A549 (cell line): ENCODE results near the gene TRMT2A. TPM values are rescaled to one million over a fixed set of nuclear protein-coding genes. Genes with fewer than 3 reads are reported as not detected.

Experiments
- ATAC-seq, 2 experiments: fragments of 200-7000 bp in 1 of 2; fragments of >200 bp in 1 of 2; cut with Nextera tagmentation in 1 of 2; cut with Tn5 transposase in 1 of 2; 3 replicates each; pipeline versions ENCODE4 v1.8.0 to v1.9.1; 2018 to 2020; ENCODE audit warnings: mild to moderate bottlenecking in 1 of 2, moderate library complexity in 1 of 2
- CTCF ChIA-PET: fragments of 300-600 bp; sonication (Branson Sonifier 250); formaldehyde crosslinking; extraction: SDS; loops from one replicate; lab custom pipeline; 2021; ENCODE audit warnings: antibody characterized with exemption, inconsistent platforms; lab: Yijun Ruan, JAX
- POLR2A ChIA-PET: fragments of 350-600 bp; formaldehyde crosslinking; extraction: SDS; loops from one replicate; lab custom pipeline; 2021; ENCODE audit warnings: antibody characterized with exemption, inconsistent platforms; lab: Yijun Ruan, JAX
- DNase-seq, 2 experiments: peaks; one replicate each; pipeline versions ENCODE4 v3.0.0 to v3.0.0-alpha.2; 2011 to 2016; ENCODE audit warnings: low read depth in 1 of 2, low spot score in 1 of 2
- FAIRE-seq: peaks from 2 replicates; lab custom pipeline; 2011; peaks lifted over from hg19 to GRCh38; lab: Jason Lieb, UNC
- H3K27ac ChIP-seq, 2 experiments: fragments of >200 bp; sonication (Bioruptor Twin); formaldehyde crosslinking; 3 replicates each; pipeline ENCODE4 v1.5.1; 2016 to 2017
- H3K4me1 ChIP-seq: fragments of >200 bp; sonication (Bioruptor Twin); formaldehyde crosslinking; 3 replicates; pipeline ENCODE4 v1.6.1; 2016
- H3K4me2 ChIP-seq: fragments of >200 bp; sonication (Bioruptor Twin); formaldehyde crosslinking; 3 replicates; pipeline ENCODE4 v1.6.1; 2016
- H3K4me3 ChIP-seq: fragments of >200 bp; sonication (Bioruptor Twin); formaldehyde crosslinking; 3 replicates; pipeline ENCODE4 v1.5.1; 2016
- H3K9me3 ChIP-seq: fragments of >200 bp; sonication (Bioruptor Twin); formaldehyde crosslinking; 3 replicates; pipeline ENCODE4 v1.6.1; 2016
- FOSB ChIP-seq: fragments of 250-450 bp; sonication (Bioruptor Pico); IDR thresholded peaks from 2 replicates; pipeline ENCODE4 v1.5.0; 2020; ENCODE audit warnings: mild to moderate bottlenecking, moderate library complexity
- HOXA7 ChIP-seq: fragments of 250-450 bp; sonication (Bioruptor Pico); IDR thresholded peaks from 2 replicates; pipeline ENCODE4 v1.5.0; 2020; ENCODE audit warnings: mild to moderate bottlenecking, moderate library complexity
- MYC ChIP-seq: IDR thresholded peaks from 2 replicates; pipeline ENCODE4 v1.6.1; 2012; ENCODE audit warnings: mild to moderate bottlenecking, inconsistent platforms, low read length, improper control_type of control experiment, borderline replicate concordance
- REST ChIP-seq: fragments of 200-600 bp; sonication (generic); IDR thresholded peaks from 2 replicates; pipeline ENCODE4 v1.6.1; 2016; ENCODE audit warnings: antibody characterized with exemption, mild to moderate bottlenecking, moderate library complexity
- WGBS: methylation state at CpG from one replicate; pipeline ENCODE4 v1.1.6; 2017; ENCODE audit errors: missing lambda C conversion rate; 5-methylcytosine and 5-hydroxymethylcytosine counted together
- polyA plus RNA-seq, 4 experiments: library from polyadenylated mRNA; depleted of rRNA in 3 of 4; stranded (reverse); fragments of >200 nt; fragmentation: RNase III in 1 of 4; extraction: RNeasy Plus Mini Kit Qiagen cat#74134 plus additional on column Dnase treatment in 1 of 4; gene quantifications; 2 replicates in 3 of 4; 3 replicates in 1 of 4; pipeline ENCODE4 v1.2.3, GENCODE V29; 2011 to 2017

Gene TRMT2A
- polyA plus RNA-seq, 2 of the 4 experiments (the other 2 are of a cell fraction): 12.3 to 28.8 TPM

- no peak for TF ChIP-seq REST
These were observed 1.2 kb downstream of the TRMT2A start, which contains the start of gene RANBP1 (continued) for GRCh38 chr22:20115691-20116375.

GRCh38 chr22:20114506-20115475 is 2.2 kb downstream of the TRMT2A start:
- H3K9me3 ChIP-seq: no peaks in the 10 kb centered on the region
- peaks cover 17% of the 10 kb centered on the region for H3K4me1 ChIP-seq
- DNase-seq (no peak), ATAC-seq (no peak), FAIRE-seq (no peak)
- no peak overlapping the region for H3K27ac ChIP-seq
- TF ChIP-seq FOSB: no peak
- ChIA-PET CTCF (interaction anchor here (1.9 kb wide), 1 partner anchor 15 kb away, joined by 5 read pairs; no protein-coding TSS in a partner anchor), POLR2A (no interaction called here)
- H3K4me2 ChIP-seq: no peak overlapping the region
- WGBS: 94% methylated on average over 27 of the region's 36 CpGs
- H3K4me3 ChIP-seq: no peak overlapping the region

- no peak for TF ChIP-seq HOXA7 (CRISPR knock-in tag)
- no peak for TF ChIP-seq REST
- TF ChIP-seq MYC: no peak
- no peak for ATAC-seq
- ChIA-PET CTCF (interaction anchor here (1.3 kb wide), 1 partner anchor 125 kb away, joined by 3 read pairs; no protein-coding TSS in a partner anchor), POLR2A (no interaction called here)
- Histone ChIP-seq H3K27ac (no peak overlapping the region), H3K4me3 (no peak overlapping the region), H3K4me1 (peaks cover 8% of the 10 kb centered on the region; the same call in 2 of the 3 replicates), H3K4me2 (no peak overlapping the region), H3K9me3 (no peaks in the 10 kb centered on the region)
- FAIRE-seq: no peak
- WGBS: 94% methylated on average over 11 of the region's 19 CpGs
- no peak for DNase-seq
These were observed 3.3 kb downstream of the TRMT2A start for GRCh38 chr22:20113551-20114310.
